Colonic mucosa (tissue), 4 donors: ENCODE results near the gene CFAP107. TPM values are rescaled to one million over a fixed set of nuclear protein-coding genes. Genes with fewer than 3 reads are reported as not detected.

Experiments used
- DNase-seq: peaks from one replicate; pipeline ENCODE4 v3.0.0-alpha.2; 2020
- H3K27ac ChIP-seq: fragments of 200-600 bp; one replicate; pipeline ENCODE4 v1.8.0; 2021
- H3K27me3 ChIP-seq: fragments of 200-600 bp; one replicate; pipeline ENCODE4 v1.8.0; 2021
- H3K36me3 ChIP-seq: fragments of 200-600 bp; one replicate; pipeline ENCODE4 v1.8.0; 2021
- H3K4me1 ChIP-seq: fragments of 200-600 bp; one replicate; pipeline ENCODE4 v1.8.0; 2021; ENCODE audit warnings: mild to moderate bottlenecking
- H3K4me3 ChIP-seq: fragments of 200-600 bp; one replicate; pipeline ENCODE4 v1.8.0; 2021
- H3K9ac ChIP-seq, 2 donors: one replicate each; pipeline ENCODE4 v1.7.0; 2013; ENCODE audit warnings: control low read depth in 2 of 2, low read depth in 2 of 2, low read length in 2 of 2
- H3K9me3 ChIP-seq: fragments of 200-600 bp; one replicate; pipeline ENCODE4 v1.8.0; 2021
- CTCF ChIP-seq: fragments of 200-600 bp; IDR thresholded peaks from one replicate; pipeline ENCODE4 v1.8.0; 2022; ENCODE audit warnings: antibody characterized with exemption, mild to moderate bottlenecking
- intact Hi-C: fragments of 100-400 bp; cut with DNase I; formaldehyde crosslinking; loops from one replicate; pipeline ENCODE4 v1.14.1; 2022
- total RNA-seq, 2 donors: library from RNA; stranded (reverse); fragmentation: NEBNext Ultra II Directional in 1 of 2; extraction: Animal tissue kit (Norgen Biotek cat#: 25700) in 1 of 2; gene quantifications; one replicate each; pipeline ENCODE4 v1.2.1, GENCODE V29; 2021
- donor health status: healthy.
- donor health status: DM: no; HTN: no; CAD: no.
- donor health status: DM: no; HTN: no; CAD: no.

Gene CFAP107
- total RNA-seq, 2 donors from 2014 or later = not detected

GRCh38 chr1:12756273-12756672 is 10.3 kb downstream of the CFAP107 start:
- no peaks in the 10 kb centered on the region for H3K36me3 ChIP-seq
- no peak overlapping the region for H3K9ac ChIP-seq
- no peak overlapping the region for H3K27ac ChIP-seq
- DNase-seq = no peak
- intact Hi-C loops = no loop called here
- no peaks in the 10 kb centered on the region for H3K4me1 ChIP-seq
- H3K9me3 ChIP-seq = no peaks in the 10 kb centered on the region
- TF ChIP-seq CTCF = no peak
- no peaks in the 10 kb centered on the region for H3K27me3 ChIP-seq
- no peak overlapping the region for H3K4me3 ChIP-seq

- H3K27ac ChIP-seq = no peak overlapping the region
- no peaks in the 10 kb centered on the region for H3K36me3 ChIP-seq
- no peak for DNase-seq
- intact Hi-C loops = no loop called here
- no peak overlapping the region for H3K9ac ChIP-seq
- H3K9me3 ChIP-seq = no peaks in the 10 kb centered on the region
- no peak overlapping the region for H3K4me3 ChIP-seq
- no peaks in the 10 kb centered on the region for H3K4me1 ChIP-seq
- H3K27me3 ChIP-seq = no peaks in the 10 kb centered on the region
- no peak for TF ChIP-seq CTCF
Measured at GRCh38 chr1:12756768-12757413, 10.9 kb downstream of the CFAP107 start.

- Histone ChIP-seq H3K4me1 (no peaks in the 10 kb centered on the region), H3K27ac (no peak overlapping the region), H3K4me3 (no peak overlapping the region), H3K36me3 (no peaks in the 10 kb centered on the region), H3K27me3 (no peaks in the 10 kb centered on the region), H3K9ac (no peak overlapping the region), H3K9me3 (no peaks in the 10 kb centered on the region)
- intact Hi-C loops = no loop called here
- DNase-seq = no peak
- TF ChIP-seq CTCF = no peak
Measured at GRCh38 chr1:12757836-12758235, 11.8 kb downstream of the CFAP107 start.

- no peak overlapping the region for H3K27ac ChIP-seq
- H3K9me3 ChIP-seq = no peaks in the 10 kb centered on the region
- no peak for DNase-seq
- H3K36me3 ChIP-seq = no peaks in the 10 kb centered on the region
- no peaks in the 10 kb centered on the region for H3K27me3 ChIP-seq
- H3K4me3 ChIP-seq = no peak overlapping the region
- no peak for TF ChIP-seq CTCF
- H3K4me1 ChIP-seq = no peaks in the 10 kb centered on the region
- no peak overlapping the region for H3K9ac ChIP-seq
- intact Hi-C loops = no loop called here
Measured at GRCh38 chr1:12760256-12760795, 14.3 kb downstream of the CFAP107 start.

- Histone ChIP-seq H3K9ac (no peak overlapping the region), H3K4me1 (no peaks in the 10 kb centered on the region), H3K27ac (no peak overlapping the region), H3K27me3 (no peaks in the 10 kb centered on the region), H3K9me3 (no peaks in the 10 kb centered on the region), H3K36me3 (no peaks in the 10 kb centered on the region), H3K4me3 (no peak overlapping the region)
- intact Hi-C loops = no loop called here
- TF ChIP-seq CTCF = no peak
- no peak for DNase-seq
Measured at GRCh38 chr1:12761781-12762180, 15.8 kb downstream of the CFAP107 start.
